Measurements from ENCODE around the gene SYCP3.

SYCP3 gene

DNA sequence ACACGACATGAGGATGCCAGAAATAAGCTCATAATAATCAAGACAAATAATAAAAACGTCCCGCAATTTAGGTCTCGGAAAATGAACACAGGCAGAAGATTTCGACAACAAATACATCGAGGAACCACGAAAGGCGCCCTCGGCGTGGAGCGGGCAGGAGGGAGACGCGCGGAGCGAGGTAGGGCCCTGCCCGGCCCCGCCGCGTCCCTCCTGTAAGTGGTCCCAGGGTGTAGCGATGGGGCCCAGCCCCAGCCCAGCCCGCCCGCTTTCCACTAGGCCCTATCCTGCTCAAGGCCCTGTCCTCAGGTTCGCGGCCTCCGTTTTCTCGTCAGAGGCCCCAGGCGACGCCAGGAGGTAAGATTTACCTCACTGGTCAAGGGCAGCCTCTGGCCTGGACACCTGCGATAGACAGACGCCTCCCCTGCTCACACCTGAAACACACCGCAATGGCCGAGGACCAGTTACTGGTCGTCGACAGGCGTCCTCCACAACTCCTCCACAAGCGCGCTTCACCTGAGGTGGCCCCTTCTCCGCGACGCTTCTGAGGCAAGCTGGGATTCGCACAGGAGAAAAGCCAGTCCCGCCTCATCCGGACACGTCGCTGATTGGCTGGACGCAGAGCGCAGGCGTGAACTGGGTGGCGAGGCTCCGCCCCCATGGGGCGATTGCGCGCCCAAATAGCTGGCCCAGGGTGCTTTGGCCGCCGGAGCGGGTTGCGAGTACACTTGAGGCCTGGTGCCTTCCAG is at the start of gene SYCP3:
SYCP3 (minus strand) TSS at position 543 of the 746 bp plus-strand sequence. CDS start 1,527 bp downstream, outside the sequence.
- no peak for DNase-seq

DNA sequence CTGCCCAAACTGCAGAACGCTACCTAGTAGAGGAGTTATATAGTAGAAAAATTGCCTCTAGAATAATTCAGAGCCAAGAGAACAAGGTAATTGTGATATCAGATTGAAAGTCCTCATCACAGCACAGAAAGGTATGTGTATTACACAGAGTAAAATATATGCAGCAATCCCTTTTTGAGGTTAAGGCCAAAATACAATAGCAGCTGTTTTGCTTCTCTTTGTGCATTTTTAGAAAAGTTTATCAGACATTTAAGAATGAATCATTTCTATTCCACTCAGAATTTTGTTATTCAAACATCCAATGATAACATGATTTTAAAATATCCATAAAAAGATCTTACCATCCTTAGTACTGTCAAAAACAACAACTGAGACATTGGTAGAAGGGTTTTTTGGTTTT is 46.4 kb upstream of the SYCP3 start:
- no peak for DNase-seq

DNA sequence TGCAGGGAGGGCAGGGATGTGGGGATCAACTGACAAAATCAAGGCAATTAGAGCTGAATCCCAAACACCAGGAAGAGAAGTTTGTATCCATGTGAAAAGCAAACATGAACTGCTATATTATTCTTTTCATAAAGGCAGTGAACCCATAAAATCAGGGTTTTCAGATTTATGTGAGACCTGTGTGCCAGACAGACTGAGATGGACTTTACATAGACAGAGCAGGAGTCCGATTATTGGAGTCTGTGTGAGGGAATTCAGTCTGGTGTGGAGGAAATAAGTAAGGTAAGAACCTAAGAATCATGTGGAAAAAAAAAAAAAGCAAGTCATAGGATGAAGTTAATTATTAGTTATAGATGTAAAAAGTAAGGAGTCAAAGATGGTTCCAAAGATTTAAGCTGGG is 45.1 kb upstream of the SYCP3 start:
- DNase-seq = no peak

DNA sequence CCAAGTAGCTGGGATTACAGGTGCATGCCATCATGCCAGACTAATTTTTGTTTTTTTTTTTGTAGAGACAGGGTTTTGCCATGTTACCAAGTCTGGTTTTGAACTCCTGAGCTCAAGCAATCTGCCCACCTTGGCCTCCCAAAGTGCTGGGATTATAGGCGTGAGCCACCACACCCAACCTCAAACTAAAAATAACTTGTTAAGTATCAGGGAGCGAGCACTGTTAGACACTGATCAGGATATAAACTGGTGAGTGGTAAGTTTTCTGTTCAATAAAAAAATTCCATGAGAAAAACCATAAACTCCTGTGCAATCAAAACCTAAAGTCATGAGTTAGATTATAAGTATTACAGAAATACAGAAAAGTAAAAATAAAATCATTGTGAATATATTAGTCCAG is 44.6 kb upstream of the SYCP3 start:
- DNase-seq = no peak

DNA sequence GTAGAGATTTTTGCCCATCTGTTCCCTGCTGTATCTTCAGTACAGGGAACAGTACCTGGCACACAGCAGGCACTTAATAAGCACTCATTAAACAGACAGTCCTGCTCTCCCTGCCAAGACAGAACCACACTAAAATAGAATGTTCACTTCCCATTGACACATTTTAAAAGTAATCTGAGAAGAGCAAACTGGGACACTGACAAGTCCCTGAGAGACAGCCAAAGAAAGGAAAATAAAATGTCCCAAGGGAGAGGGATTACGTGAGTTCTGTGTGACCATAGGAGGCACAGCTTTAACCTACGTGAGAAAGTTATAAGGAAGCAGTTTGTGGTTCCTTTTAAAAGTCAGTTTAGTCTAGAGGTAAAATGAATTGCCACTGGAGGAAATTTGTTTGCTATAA is 43.9 kb upstream of the SYCP3 start:
- no peak for DNase-seq

DNA sequence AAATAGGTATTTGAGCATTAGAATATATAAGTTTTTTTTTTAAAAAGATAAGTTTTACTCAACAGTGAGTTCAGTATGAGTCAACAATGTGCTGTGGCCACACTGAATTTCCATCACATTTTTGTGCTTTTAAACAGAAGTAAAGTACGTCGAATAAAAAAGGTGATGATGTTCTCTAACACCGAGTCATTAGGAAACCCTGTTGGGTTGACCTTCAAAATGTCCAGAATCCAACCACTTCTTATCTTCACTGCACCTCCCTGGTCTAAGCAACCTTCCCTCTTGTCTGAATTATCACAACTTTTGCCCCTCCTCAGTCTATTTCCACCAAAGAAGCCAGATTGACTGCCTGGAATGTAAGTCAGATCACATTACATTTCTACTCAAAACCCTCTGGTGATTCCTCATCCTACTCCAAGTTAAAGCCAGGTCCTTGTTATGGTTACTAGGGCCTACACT is 43.0 kb upstream of the SYCP3 start:
- no peak for DNase-seq

DNA sequence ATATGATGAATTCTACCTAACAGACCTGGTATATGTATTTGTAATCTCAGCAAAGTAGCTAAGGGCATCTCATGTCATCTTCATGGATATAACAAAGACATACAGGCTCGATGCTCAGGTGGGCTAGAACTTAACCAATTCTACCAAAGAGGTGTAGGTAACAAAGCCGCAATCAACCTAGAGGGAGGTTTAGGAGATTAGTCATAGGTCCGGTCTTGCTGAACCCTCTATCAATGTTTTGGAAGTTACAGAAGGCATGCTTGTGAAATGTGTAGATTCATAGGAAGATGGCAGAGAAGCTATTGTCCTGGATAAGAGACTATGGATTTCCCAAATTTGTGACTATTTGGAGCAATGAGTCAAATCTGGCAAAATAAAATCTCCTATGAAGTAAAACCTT is 42.6 kb upstream of the SYCP3 start:
- DNase-seq = no peak

DNA sequence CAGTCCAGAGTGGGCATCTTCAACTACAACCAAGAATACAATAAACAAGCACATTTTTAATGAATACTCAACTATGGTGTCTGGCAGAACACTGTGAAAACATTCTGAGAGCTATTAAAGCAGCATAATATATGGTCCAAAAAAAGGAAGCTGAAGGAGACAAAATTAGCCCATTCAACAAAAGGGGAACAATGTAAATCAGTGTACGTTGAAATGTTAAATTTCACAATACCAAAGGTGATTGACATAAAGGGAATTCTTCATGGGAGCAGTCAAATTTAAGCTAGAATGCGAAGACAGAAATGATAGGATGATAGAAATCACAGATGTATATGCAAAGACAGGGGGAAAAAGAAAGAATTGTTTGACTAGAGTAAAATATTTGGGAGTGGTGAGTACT is 41.3 kb upstream of the SYCP3 start:
- no peak for DNase-seq

DNA sequence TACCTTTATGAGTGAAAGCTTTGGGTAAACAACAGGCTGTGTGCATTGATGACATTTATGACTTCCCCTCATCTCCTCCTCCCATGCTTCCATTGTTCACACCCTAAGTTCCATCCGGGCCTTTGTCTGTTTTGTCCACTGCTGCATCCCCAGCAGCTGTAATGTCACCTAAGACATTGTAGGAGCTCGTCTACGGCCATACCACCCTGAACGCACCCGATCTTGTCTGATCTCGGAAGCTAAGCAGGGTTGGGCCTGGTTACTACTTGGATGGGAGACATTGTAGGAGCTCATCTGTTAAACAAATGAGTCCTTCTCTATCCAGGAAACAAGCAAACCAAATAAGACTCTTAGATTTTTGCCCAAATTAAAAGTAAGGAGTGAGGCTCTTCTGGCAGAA is 40.4 kb upstream of the SYCP3 start:
- no peak for DNase-seq

DNA sequence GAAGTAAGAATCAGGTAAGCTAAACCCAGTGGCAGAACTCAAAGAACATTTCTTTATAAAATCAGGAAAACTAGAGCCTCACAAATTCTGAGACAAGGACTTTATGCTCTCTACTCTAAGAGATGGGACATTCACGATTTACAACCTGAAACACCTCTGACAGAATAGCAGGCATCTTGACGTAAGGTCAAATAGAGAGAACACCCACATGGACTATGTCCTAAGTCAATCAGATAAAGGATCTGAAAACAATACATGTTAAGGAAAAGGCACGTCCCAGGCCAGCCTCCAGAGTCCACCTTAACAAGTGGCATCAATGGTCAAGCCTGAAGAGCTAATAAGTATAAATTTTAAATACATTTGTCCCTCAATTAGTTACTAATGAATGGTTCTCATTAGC is 39.9 kb upstream of the SYCP3 start:
- DNase-seq = no peak

DNA sequence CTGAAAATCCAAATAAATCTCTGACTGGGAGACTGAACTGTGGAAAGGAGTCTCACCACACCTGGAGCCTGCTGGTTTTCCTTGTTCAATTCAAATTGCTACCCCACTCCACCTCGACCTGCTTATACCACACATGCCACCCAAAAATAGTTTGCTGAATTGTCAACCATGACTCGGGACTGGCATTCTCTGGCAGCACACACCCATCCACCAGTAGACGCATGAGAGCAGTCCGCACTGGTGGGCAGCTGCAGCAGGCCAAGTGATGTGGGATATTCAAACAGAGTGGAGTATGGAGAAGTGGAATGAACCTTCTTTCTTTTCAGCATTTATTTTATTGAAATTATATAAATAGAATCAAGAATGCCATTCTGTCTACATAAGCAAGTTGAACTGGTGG is 38.7 kb upstream of the SYCP3 start:
- DNase-seq = no peak

DNA sequence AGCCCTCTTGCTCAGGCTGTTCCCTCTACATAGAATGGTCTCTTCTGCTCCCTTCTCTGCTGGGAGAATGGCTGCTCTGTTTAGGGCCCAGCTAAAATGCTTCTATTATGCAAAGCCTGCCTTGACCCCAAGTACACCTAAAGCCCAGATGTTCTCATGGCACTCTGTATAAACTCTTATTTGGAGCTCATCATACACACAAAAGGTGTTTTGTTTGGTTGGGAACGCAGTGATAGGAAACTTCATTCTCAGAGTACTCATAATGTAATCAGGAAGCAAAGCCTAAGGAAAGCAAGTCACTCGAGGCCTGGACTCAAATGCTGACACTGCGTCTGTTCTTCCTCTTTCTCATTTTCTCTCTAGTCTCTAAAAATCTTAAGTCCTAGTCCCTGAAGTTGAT is 38.2 kb upstream of the SYCP3 start:
- DNase-seq = no peak

DNA sequence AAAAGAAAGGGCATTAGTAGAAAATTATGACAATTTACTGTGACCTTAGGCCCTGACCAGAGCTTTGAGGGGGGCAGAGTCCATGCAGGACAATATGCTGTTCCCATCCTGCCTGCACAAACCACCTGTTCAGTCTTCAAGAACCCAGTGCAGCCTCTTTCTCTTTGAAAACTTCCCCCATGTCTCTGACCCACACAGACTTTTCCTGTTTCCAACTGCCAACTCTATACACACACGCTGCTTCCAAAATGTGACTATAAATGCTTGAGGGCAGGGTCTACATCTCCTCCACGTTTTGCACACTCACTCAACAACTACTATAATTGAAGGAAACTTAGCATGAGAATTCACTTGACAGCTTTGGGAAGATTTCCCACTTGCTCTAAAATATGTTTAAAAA is 36.6 kb upstream of the SYCP3 start:
- DNase-seq = no peak

DNA sequence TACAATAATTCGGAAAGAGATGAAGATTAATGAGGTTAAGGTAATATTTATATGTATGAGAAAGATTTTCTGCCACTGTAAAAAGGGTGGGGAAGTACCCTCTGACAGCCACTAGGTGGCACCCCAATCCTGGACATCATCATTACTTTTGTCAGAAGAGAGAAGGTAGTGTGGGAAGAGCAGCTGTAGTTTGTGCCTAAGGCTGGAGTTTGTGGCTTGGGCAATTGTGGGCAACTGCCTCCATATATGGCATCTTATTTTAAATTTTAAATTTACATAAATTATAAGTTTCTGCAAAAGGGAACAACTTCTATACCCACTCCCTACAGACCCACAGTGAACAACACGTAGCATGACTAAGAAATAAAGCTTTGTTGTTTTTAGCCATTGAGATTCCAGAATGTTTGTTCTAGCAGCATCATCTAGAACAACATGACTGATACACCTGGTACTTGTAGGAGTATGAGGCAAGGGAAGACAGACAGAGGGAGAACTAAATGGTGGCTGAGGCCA is 34.4 kb upstream of the SYCP3 start:
- peak; percentile 77 to 79 for DNase-seq

DNA sequence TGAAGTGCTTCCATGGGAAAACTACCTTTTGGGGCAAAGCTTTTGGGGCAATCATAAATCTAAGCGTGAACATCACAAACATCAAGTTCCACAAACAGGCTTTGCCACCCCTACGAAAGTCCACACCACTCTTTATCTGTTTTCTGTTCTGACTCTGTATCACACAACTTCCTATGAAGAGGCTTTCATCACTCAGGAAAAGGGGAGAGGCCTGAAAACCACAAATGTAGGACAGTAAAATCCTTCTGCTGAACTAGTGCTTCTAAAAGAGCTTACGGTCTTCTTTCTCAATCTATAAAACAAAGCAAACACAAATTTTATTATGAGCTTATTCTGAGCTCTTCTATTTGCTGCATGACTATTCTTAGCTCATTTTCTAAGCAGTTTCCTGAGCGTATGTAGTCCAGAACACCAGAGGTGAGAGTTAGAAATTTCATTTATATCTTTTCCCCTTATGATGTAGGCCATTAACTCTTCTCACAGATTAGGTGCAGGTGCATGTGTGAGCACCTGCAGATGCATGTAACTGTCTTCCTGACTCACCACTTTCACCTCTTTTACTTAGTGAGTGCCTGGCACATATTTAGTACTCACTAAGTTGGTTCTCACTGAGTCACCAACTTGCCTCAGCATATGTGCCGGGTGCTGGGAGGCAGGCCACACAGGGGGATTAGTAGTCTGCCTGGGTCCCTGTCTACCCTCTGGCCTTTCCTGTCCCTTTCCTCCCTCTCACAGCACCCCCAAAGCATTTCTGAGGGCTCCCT is 32.9 kb upstream of the SYCP3 start:
- DNase-seq = no peak

DNA sequence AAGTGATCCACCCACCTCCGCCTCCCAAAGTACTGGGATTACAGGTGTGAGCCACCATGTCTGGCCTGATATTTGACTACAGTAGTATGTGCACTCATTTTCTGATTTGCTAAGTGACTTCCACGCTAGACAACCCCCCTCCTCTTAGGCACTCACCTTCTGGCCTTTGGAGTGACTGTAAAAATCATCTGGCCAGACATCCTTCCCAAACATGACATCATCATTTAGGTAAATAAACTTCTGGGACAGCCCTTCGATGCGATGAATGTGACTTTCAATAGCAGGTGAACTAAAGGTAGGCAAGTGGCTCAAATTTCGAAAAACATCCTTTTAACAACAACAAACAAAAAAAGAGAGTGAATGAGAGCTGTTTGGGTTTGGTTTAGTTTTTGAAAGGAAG is 30.6 kb upstream of the SYCP3 start:
- DNase-seq = no peak

DNA sequence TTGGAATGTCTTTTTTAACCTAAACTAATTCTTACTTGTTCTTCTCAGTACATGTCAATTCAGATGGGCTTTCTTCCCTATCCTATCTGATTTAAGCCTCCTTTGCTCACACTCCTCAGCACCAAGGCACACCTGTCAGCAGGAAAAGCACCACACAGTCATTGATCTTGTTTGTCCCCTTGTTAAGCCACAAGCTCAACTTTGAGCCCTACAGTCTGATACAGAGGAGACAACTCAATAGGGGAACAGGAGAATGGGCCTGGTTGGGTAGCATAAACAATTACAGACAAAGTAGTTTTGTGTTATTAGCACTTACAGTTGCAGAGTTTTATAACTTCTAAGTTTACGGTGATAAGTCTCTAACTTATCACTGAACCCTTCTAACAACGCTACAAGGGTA is 29.5 kb upstream of the SYCP3 start:
- no peak for DNase-seq

DNA sequence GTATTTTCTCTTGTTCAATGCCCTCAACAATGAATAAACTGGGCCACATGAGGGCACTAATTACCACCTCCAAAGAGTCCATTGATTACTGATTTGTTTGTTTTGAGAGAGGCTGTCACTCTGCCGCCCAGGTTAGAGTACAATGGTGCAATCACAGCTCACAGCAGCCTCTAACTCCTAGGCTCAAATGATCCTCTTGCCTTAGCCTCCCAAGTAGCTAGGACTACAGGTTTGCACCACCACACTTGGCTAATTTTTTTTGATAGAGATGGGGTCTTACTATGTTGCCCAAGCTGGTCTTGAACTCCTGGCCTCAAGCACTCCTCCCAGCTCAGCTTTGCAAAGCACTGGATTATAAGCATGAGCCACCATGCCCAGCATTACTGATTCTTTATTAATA is 28.3 kb upstream of the SYCP3 start:
- no peak for DNase-seq

DNA sequence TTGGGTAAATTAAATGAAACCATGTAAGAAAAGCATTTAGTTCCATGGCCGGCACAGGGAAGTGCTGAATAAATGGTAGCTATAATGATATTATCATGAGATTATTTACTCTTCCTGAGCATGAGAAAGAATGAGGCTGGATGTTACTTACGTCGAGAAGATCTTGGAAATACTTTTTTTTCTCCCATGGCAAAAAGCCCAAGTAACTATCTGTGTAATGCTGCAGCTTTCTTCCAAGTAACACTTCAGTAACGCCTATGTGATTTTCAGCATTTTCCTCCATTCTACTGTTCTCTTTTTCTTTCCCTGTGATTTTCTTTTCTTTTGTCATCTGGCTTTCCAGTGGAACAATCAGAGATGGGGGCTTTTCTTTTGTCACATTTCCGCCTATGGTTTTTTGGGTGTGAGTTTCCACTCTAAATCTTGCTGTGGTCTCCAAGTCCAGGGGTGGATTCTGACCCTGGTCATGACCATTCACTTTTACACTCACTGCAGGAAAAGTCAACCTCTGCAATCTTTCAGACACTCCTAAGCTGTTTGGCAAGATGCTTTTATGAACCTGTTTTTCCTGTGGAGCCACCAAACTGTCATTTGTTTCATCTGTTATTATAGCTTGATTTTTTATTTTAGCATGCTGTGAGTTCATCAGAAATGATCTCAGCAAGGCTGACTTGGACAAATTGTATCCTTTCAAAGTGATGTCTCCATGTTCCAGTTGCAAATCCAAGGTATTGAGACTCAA is 25.0 kb upstream of the SYCP3 start:
- DNase-seq = no peak

DNA sequence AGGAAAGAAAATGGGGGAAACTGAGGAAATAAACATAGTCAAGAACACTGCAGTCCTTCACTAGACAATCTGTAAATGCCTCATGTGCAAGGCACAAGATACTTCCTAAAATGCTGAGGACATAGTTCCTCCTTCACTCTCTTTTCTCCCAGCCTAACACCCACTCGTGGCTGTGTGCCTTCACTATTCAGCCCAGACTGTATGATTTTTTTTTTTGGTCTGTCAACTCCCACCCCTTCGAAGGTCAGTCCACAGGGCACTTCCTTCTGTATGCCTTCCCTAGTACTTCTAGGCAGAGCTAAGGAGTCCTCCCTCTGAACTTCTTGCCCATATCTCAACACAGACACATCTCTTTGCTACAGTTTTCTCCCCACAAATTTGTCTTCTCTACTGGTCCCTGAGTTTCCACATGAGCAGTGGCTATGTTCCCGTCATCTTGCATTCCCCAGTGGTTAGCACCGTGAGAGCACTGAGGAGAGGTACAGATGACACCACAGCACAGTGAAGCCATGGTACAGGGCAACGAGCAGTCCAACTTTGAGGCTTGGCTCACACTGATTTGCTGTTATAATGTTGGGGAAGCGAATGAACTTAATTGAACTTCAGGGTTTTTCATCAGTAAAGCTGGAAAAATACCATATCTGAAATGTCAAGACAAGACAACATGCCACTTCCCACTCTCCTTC is 24.1 kb upstream of the SYCP3 start:
- DNase-seq = no peak

DNA sequence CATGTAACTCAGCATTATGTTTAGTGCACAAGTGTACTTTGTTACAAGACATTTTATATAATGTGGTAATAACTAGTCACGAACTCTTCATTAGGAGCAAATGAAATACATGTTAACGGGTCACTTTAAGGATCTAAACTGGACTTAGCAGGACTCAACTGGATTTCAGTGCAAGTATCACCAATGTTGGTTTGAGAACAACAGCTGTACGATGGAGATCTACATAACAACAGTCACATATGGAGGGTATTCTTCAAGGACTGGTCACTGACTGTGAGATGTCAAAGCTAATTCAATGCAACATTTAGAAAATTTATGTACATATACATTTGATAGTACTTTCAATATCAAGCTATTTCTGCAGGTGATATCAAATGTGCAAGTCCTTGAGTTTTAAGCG is 22.5 kb upstream of the SYCP3 start:
- DNase-seq = no peak

DNA sequence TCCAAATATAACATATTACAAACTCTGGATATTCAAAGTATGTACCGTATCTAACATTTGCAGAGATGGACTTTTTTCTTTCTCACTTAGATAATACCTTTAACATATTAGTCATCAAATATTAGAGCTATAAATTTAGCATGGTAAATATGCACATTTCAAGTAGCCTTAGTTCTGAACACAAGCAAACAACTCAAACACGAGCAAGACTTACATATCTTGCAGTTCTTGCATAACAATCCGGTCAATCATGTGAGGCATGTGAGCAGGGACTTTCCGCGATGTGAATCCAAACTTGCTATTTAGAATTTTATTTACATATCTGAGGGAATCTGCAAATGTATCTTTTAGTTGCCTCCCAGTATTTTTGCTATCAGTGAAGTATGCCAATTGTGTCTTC is 22.1 kb upstream of the SYCP3 start:
- DNase-seq = no peak
